SU-DHL-6 (cell line): ENCODE measurements around the gene PDCD11.

Experiments
- H2AFZ ChIP-seq: fragments of 200-600 bp; sonication (generic); 2 replicates; pipeline ENCODE4 v1.6.1; 2014; ENCODE audit warnings: low read depth, mild to moderate bottlenecking, moderate library complexity, mixed read lengths, antibody characterized with exemption, low read length; ENCODE audit not compliant: severe bottlenecking
- H3F3A ChIP-seq: fragments of 200-600 bp; shearing (Covaris generic); 2 replicates; pipeline ENCODE4 v1.6.0; 2016; ENCODE audit warnings: antibody characterized with exemption, mild to moderate bottlenecking; ENCODE audit not compliant: insufficient read depth
- H3K27ac ChIP-seq: fragments of 200-600 bp; sonication (generic); 2 replicates; pipeline ENCODE4 v1.5.1; 2016; ENCODE audit warnings: low read depth, mild to moderate bottlenecking, low read length, moderate library complexity, mixed read lengths
- H3K27me3 ChIP-seq: fragments of 200-600 bp; sonication (generic), shearing (Covaris generic); 2 replicates; pipeline ENCODE4 v1.6.0; 2014; ENCODE audit warnings: mild to moderate bottlenecking, low read length
- H3K36me3 ChIP-seq: fragments of 200-600 bp; sonication (generic); 2 replicates; pipeline ENCODE4 v1.6.1; 2014; ENCODE audit warnings: mild to moderate bottlenecking, low read length, mixed read lengths
- H3K4me2 ChIP-seq: fragments of 300-600, 200-600 bp; shearing (Covaris generic), sonication (generic); 2 replicates; pipeline ENCODE4 v1.6.0; 2014; ENCODE audit warnings: low read length, low read depth, mild to moderate bottlenecking; ENCODE audit not compliant: poor library complexity, severe bottlenecking
- H3K4me3 ChIP-seq: fragments of 200-600 bp; sonication (generic); 2 replicates; pipeline ENCODE4 v1.5.1; 2014; ENCODE audit warnings: antibody characterized with exemption, low read length, mild to moderate bottlenecking, mixed read lengths; ENCODE audit not compliant: insufficient read depth, poor library complexity, severe bottlenecking
- H3K79me2 ChIP-seq: fragments of 200-600 bp; sonication (generic); 2 replicates; pipeline ENCODE4 v1.6.1; 2014; ENCODE audit warnings: mild to moderate bottlenecking, low read length, moderate library complexity; ENCODE audit not compliant: insufficient read depth
- H3K9ac ChIP-seq: fragments of 200-600 bp; sonication (generic); 2 replicates; pipeline ENCODE4 v1.7.0; 2014; ENCODE audit warnings: mild to moderate bottlenecking, low read length
- H3K9me2 ChIP-seq: fragments of 200-600 bp; sonication (generic); replicated peaks from 2 replicates; pipeline ENCODE4 v1.6.1; 2014; ENCODE audit warnings: low read length; ENCODE audit not compliant: insufficient read depth
- H3K9me3 ChIP-seq: fragments of 200-600 bp; sonication (generic); 2 replicates; pipeline ENCODE4 v1.6.1; 2014; ENCODE audit warnings: low read length, mixed read lengths; ENCODE audit not compliant: insufficient read depth
- H4K20me1 ChIP-seq: fragments of 200-600 bp; sonication (generic); 2 replicates; pipeline ENCODE4 v1.6.1; 2014; ENCODE audit warnings: low read depth, mild to moderate bottlenecking, antibody characterized with exemption, low read length, moderate library complexity, mixed read lengths
- CTCF ChIP-seq: fragments of 200-600 bp; sonication (generic); IDR thresholded peaks from one replicate; pipeline ENCODE4 v1.5.1; 2017; ENCODE audit warnings: antibody characterized with exemption, mild to moderate bottlenecking, low read length, moderate library complexity; ENCODE audit not compliant: insufficient read depth, poor library complexity, severe bottlenecking
- EZH2phosphoT487 ChIP-seq: fragments of 200-600 bp; sonication (generic), shearing (Covaris generic); conservative IDR thresholded peaks from 2 replicates; pipeline ENCODE4 v1.6.1; 2018; ENCODE audit warnings: mild to moderate bottlenecking, antibody characterized with exemption, low read length, moderate library complexity, mixed read lengths

The PDCD11 gene

DNA sequence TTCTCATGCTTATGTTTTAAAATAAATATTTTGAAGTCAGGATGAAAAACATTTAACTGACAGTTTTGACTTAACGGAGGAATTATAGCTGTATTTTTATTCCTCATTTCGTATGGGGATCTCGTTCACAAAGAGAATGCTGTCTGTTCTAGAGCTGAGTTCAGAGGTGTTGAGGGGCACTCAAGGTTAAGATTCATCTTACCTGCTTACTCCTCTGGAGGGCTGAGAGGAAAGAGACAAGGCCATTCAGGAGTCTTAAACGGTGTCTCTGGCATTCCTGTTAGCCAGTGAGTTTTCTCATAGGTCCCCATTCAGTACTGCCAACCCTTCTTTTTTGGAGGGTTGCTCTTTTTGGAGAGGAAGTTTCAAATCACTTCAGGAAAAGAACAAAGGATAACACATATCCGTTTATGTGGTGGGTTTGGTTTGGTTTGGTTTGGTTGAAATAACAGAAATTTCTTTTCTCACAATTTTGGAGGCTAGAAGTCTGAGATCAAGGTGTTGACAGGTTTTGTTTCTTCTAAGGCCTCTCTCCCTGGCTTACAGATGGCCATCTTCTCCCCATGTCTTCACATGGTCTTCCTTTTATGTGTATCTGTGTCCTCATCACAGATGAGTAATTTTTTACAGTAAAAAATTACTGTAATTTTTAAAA lies 32.7 kb downstream of the PDCD11 start:
- Histone ChIP-seq H2AFZ (no peak overlapping the region), H3K4me3 (no peak overlapping the region), H3F3A (no peaks in the 10 kb centered on the region), H3K27me3 (no peaks in the 10 kb centered on the region), H3K79me2 (no peaks in the 10 kb centered on the region), H3K36me3 (peaks cover 21% of the 10 kb centered on the region), H3K9me2 (no peaks in the 10 kb centered on the region), H3K27ac (no peak overlapping the region), H3K9me3 (no peaks in the 10 kb centered on the region), H4K20me1 (no peaks in the 10 kb centered on the region), H3K4me2 (no peak overlapping the region), H3K9ac (no peak overlapping the region)
- TF ChIP-seq CTCF, result no peak
- no peak for TF ChIP-seq EZH2phosphoT487

- no peak overlapping the region for H3K27ac ChIP-seq
- TF ChIP-seq CTCF, result no peak
- TF ChIP-seq EZH2phosphoT487, result no peak
Measured at GRCh38 chr10:103429647-103430046, 33.2 kb downstream of the PDCD11 start.

GRCh38 chr10:103431902-103432301 lies 35.5 kb downstream of the PDCD11 start:
- no peaks in the 10 kb centered on the region for H3K27me3 ChIP-seq
- no peak overlapping the region for H3K4me2 ChIP-seq
- H3K9me3 ChIP-seq, result no peaks in the 10 kb centered on the region
- H4K20me1 ChIP-seq, result no peaks in the 10 kb centered on the region
- no peaks in the 10 kb centered on the region for H3F3A ChIP-seq
- no peak for TF ChIP-seq EZH2phosphoT487
- no peak for TF ChIP-seq CTCF
- no peaks in the 10 kb centered on the region for H3K9me2 ChIP-seq
- no peak overlapping the region for H3K9ac ChIP-seq
- no peak overlapping the region for H2AFZ ChIP-seq
- no peaks in the 10 kb centered on the region for H3K79me2 ChIP-seq
- no peak overlapping the region for H3K27ac ChIP-seq
- no peak overlapping the region for H3K4me3 ChIP-seq
- H3K36me3 ChIP-seq, result peaks cover 26% of the 10 kb centered on the region

More at GRCh38 chr10:103429647-103430046, 33.2 kb downstream of the PDCD11 start:
- no peaks in the 10 kb centered on the region for H4K20me1 ChIP-seq
- H3K9me2 ChIP-seq, result no peaks in the 10 kb centered on the region
- H3K27me3 ChIP-seq, result no peaks in the 10 kb centered on the region
- no peak overlapping the region for H2AFZ ChIP-seq
- H3K79me2 ChIP-seq, result no peaks in the 10 kb centered on the region
- H3K4me3 ChIP-seq, result no peak overlapping the region
- H3K4me2 ChIP-seq, result no peak overlapping the region
- no peaks in the 10 kb centered on the region for H3K9me3 ChIP-seq
- H3K9ac ChIP-seq, result no peak overlapping the region
- H3K36me3 ChIP-seq, result peaks cover 21% of the 10 kb centered on the region
- no peaks in the 10 kb centered on the region for H3F3A ChIP-seq
